K562 (cell line): ENCODE data around the gene AGPAT2. TPM values are rescaled to one million over a fixed set of nuclear protein-coding genes. Genes with fewer than 3 reads are reported as not detected.

ENCODE experiments used
- GTF2A2 ChIP-seq: IDR thresholded peaks from 2 replicates; pipeline ENCODE4 v1.6.1; 2016; ENCODE audit warnings: mild to moderate bottlenecking, missing genetic modification characterization, missing compliant biosample characterization
- HSF4 ChIP-seq: fragments of 250-450 bp; sonication (Bioruptor Pico); IDR thresholded peaks from 2 replicates; pipeline ENCODE4 v2.1.2; 2022; ENCODE audit warnings: mild to moderate bottlenecking, moderate library complexity, borderline replicate concordance
- MEF2A ChIP-seq: IDR thresholded peaks from 2 replicates; pipeline ENCODE4 v1.6.1; 2011; ENCODE audit warnings: low read depth, mild to moderate bottlenecking, low read length, moderate library complexity; ENCODE audit not compliant: control insufficient read depth
- NKRF ChIP-seq: fragments of 450-650 bp; IDR thresholded peaks from 2 replicates; pipeline ENCODE4 v1.6.1; 2016; ENCODE audit warnings: borderline replicate concordance
- NONO ChIP-seq, 2 experiments: fragments of 200-400 bp in 1 of 2; fragments of 450-650 bp in 1 of 2; formaldehyde crosslinking in 1 of 2; IDR thresholded peaks; 2 replicates each; pipeline ENCODE4 v1.6.1; 2017; ENCODE audit warnings: low read depth in 2 of 2, mild to moderate bottlenecking in 2 of 2, moderate library complexity in 2 of 2, low read length in 1 of 2
- NR4A1 ChIP-seq, 2 experiments: fragments of 250-450 bp in 1 of 2; fragments of 450-650 bp in 1 of 2; sonication (Bioruptor Pico) in 1 of 2; IDR thresholded peaks; 2 replicates each; pipeline versions ENCODE4 v1.4.0 to v1.6.1; 2016 to 2020; ENCODE audit warnings: mild to moderate bottlenecking in 2 of 2, missing compliant biosample characterization in 1 of 2, missing genetic modification characterization in 1 of 2, moderate library complexity in 1 of 2
- RFX1 ChIP-seq: fragments of 450-650 bp; IDR thresholded peaks from 2 replicates; pipeline ENCODE4 v1.6.1; 2016; ENCODE audit warnings: mild to moderate bottlenecking, moderate library complexity
- ZBTB40 ChIP-seq, 2 experiments: fragments of 450-650 bp in 1 of 2; sonication (generic) in 1 of 2; formaldehyde crosslinking in 1 of 2; IDR thresholded peaks; 2 replicates each; pipeline versions ENCODE4 v1.7.1 to v1.9.0; 2016 to 2022; ENCODE audit warnings: inconsistent platforms in 1 of 2, mild to moderate bottlenecking in 1 of 2, missing genetic modification reagents in 1 of 2
- polyA plus RNA-seq, 8 experiments: library from polyadenylated mRNA; depleted of rRNA in 4 of 8; stranded (reverse) in 5 of 8; unstranded in 3 of 8; fragments of >200 nt; fragmentation: Nextera tagmentation in 2 of 8; fragmentation: Illumina TruSeq in 1 of 8; extraction: Ambion mirVana in 2 of 8; extraction: Trizol in 1 of 8; gene quantifications; 2 replicates each; pipeline versions ENCODE4 v1.2.1 to v1.2.3, GENCODE V29; 2011 to 2014; ENCODE audit warnings: inconsistent platforms in 1 of 8, missing spikeins in 1 of 8
- total RNA-seq, 7 experiments: library from RNA; depleted of rRNA in 6 of 7; stranded (reverse); fragments of >200 nt in 6 of 7; fragmentation: Illumina TruSeq in 2 of 7; extraction: Trizol in 2 of 7; gene quantifications; 2 replicates each; pipeline versions ENCODE4 v1.2.1 to v1.2.3, GENCODE V29; 2011 to 2021; ENCODE audit warnings: low replicate concordance in 1 of 7

The AGPAT2 gene
- total and polyA plus RNA-seq, 9 of the 15 experiments (the other 6 are each of a cell fraction or from before 2014, with no cell fraction given), result 0.13 to 54.5 (median 23.9) TPM

GRCh38 chr9:136686794-136687711, at the start of gene AGPAT2 (continued):
- TF ChIP-seq ZBTB40 (IDR thresholded peaks at IDR 0.05) (peak; percentile 81), ZBTB40 (CRISPR knock-in tag; IDR thresholded peaks at IDR 0.05) (no peak), RFX1 (no peak), NKRF (0 out of 2 replicates have a peak, but pooled peaks have one; percentile 63), GTF2A2 (tag) (0 out of 2 replicates have a peak, but pooled peaks have one; percentile 52), MEF2A (no peak), NONO (IDR thresholded peaks at IDR 0.05; ENCODE audit: low read depth in 2 of 2, low read length in 1 of 2) (peak; percentile 68 to 94; a peak in 3 of 4 replicates), HSF4 (CRISPR knock-in tag) (no peak), NR4A1 (CRISPR knock-in tag; IDR thresholded peaks at IDR 0.05) (0 out of 2 replicates have a peak, but pooled peaks have one; percentile 18), NR4A1 (tag; IDR thresholded peaks at IDR 0.05) (0 out of 2 replicates have a peak, but pooled peaks have one; percentile 50)
